BJ (cell line): Measurements from ENCODE around the gene SMARCC1. TPM values are rescaled to one million over a fixed set of nuclear protein-coding genes. Genes with fewer than 3 reads are reported as not detected.
A peak's percentile ranks its signal among the peaks of the same experiment; 100 is the strongest.

Experiments
- CTCF ChIA-PET: fragments of 350-600 bp; formaldehyde crosslinking; extraction: SDS; loops from one replicate; lab custom pipeline; 2021; ENCODE audit warnings: antibody characterized with exemption, inconsistent platforms; lab: Yijun Ruan, JAX
- POLR2A ChIA-PET: fragments of 300-600 bp; sonication (Branson Sonifier 250); formaldehyde crosslinking; extraction: SDS; loops from one replicate; lab custom pipeline; 2021; ENCODE audit warnings: antibody characterized with exemption; lab: Charles Lee
- DNase-seq: peaks from one replicate; pipeline ENCODE4 v3.0.0-alpha.2; 2011; ENCODE audit warnings: low read depth
- H3K27me3 ChIP-seq: 2 replicates; pipeline ENCODE4 v1.6.0; 2011; ENCODE audit warnings: low read length; ENCODE audit not compliant: control insufficient read depth, insufficient read depth
- H3K36me3 ChIP-seq: 2 replicates; pipeline ENCODE4 v1.5.1; 2011; ENCODE audit warnings: low read length; ENCODE audit not compliant: control insufficient read depth, insufficient read depth
- H3K4me3 ChIP-seq: 2 replicates; pipeline ENCODE4 v1.5.1; 2011; ENCODE audit warnings: low read depth, mild to moderate bottlenecking, control low read depth, low read length
- CTCF ChIP-seq: IDR thresholded peaks from 2 replicates; pipeline ENCODE4 v1.5.1; 2011; ENCODE audit warnings: low read depth, mild to moderate bottlenecking, control low read depth, inconsistent platforms, low read length, moderate library complexity; ENCODE audit not compliant: insufficient read depth
- polyA plus RNA-seq: library from polyadenylated mRNA; depleted of rRNA; stranded (reverse); fragments of >200 nt; gene quantifications from 2 replicates; pipeline ENCODE4 v1.2.3, GENCODE V29; 2011

Gene SMARCC1
- polyA plus RNA-seq, 1 experiment: 25.8 TPM

- POLR2A ChIA-PET: no interaction called here
- Histone ChIP-seq H3K36me3 (no peaks in the 10 kb centered on the region; the same call in 1 of the 2 replicates), H3K4me3 (no peak overlapping the region), H3K27me3 (no peaks in the 10 kb centered on the region)
- no peak for TF ChIP-seq CTCF
- CTCF ChIA-PET: no interaction called here
- DNase-seq: no peak
Observed at GRCh38 chr3:47652142-47652541, 129.6 kb downstream of the SMARCC1 start.

GRCh38 chr3:47650294-47650693, 131.4 kb downstream of the SMARCC1 start:
- no peak for TF ChIP-seq CTCF
- Histone ChIP-seq H3K4me3 (no peak overlapping the region), H3K36me3 (no peaks in the 10 kb centered on the region; the same call in 1 of the 2 replicates), H3K27me3 (no peaks in the 10 kb centered on the region)
- ChIA-PET CTCF (no interaction called here), POLR2A (no interaction called here)
- no peak for DNase-seq

- H3K4me3 ChIP-seq: no peak overlapping the region
- H3K27me3 ChIP-seq: no peaks in the 10 kb centered on the region
- POLR2A ChIA-PET: no interaction called here
- no peak for TF ChIP-seq CTCF
- CTCF ChIA-PET: interaction anchor here (0.6 to 1.3 kb wide), 3 partner anchors 14 to 125 kb away, joined by 3 read pairs; no protein-coding TSS in a partner anchor
- no peaks in the 10 kb centered on the region; the same call in 1 of the 2 replicates for H3K36me3 ChIP-seq
- DNase-seq: no peak
Observed at GRCh38 chr3:47647550-47647949, 134.1 kb downstream of the SMARCC1 start.

GRCh38 chr3:47646362-47646761, 135.3 kb downstream of the SMARCC1 start:
- ChIA-PET POLR2A (no interaction called here), CTCF (interaction anchor here (1.3 kb wide), 1 partner anchor 124 kb away, joined by 3 read pairs; no protein-coding TSS in a partner anchor)
- TF ChIP-seq CTCF: no peak
- DNase-seq: peak; percentile 31
- H3K4me3 ChIP-seq: no peak overlapping the region
- H3K27me3 ChIP-seq: no peaks in the 10 kb centered on the region
- H3K36me3 ChIP-seq: peaks cover 3% of the 10 kb centered on the region

- ChIA-PET CTCF (no interaction called here), POLR2A (no interaction called here)
- Histone ChIP-seq H3K27me3 (no peaks in the 10 kb centered on the region), H3K36me3 (peaks cover 4% of the 10 kb centered on the region), H3K4me3 (no peak overlapping the region)
- no peak for DNase-seq
- TF ChIP-seq CTCF: no peak
Observed at GRCh38 chr3:47645551-47645950, 136.1 kb downstream of the SMARCC1 start.
